H1 (cell line): ENCODE results near the gene KLHDC8B. TPM values are rescaled to one million over a fixed set of nuclear protein-coding genes. Genes with fewer than 3 reads are reported as not detected.
A peak's percentile ranks its signal among the peaks of the same experiment; 100 is the strongest.

Source experiments
- CTCF ChIA-PET: fragments of 300-600 bp; sonication (Branson Sonifier 250); formaldehyde crosslinking; loops from one replicate; lab custom pipeline; 2021; ENCODE audit not compliant: partially characterized antibody; lab: Charles Lee
- POLR2A ChIA-PET: fragments of 300-600 bp; sonication (Branson Sonifier 250); formaldehyde crosslinking; loops from one replicate; lab custom pipeline; 2021; ENCODE audit warnings: inconsistent platforms; ENCODE audit not compliant: partially characterized antibody; lab: Charles Lee
- DNase-seq, 2 experiments: peaks; one replicate each; pipeline versions ENCODE4 v3.0.0 to v3.0.0-alpha.2; 2010 to 2022; ENCODE audit warnings: low spot score in 2 of 2, low read depth in 1 of 2, mixed read lengths in 1 of 2
- FAIRE-seq: peaks from 2 replicates; lab custom pipeline; 2011; peaks lifted over from hg19 to GRCh38; lab: Jason Lieb, UNC
- H2AFZ ChIP-seq: 2 replicates; pipeline ENCODE4 v1.8.1; 2012; ENCODE audit warnings: low read length, inconsistent platforms
- H2AK5ac ChIP-seq: 2 replicates; pipeline ENCODE4 v1.6.1; 2013; ENCODE audit warnings: low read depth, low read length
- H2BK120ac ChIP-seq: replicated peaks from 2 replicates; pipeline ENCODE3; 2013; ENCODE audit warnings: low read depth, low read length, inconsistent platforms
- H2BK12ac ChIP-seq: 2 replicates; pipeline ENCODE4 v1.6.1; 2013; ENCODE audit warnings: low read depth, low read length
- H2BK15ac ChIP-seq: 2 replicates; pipeline ENCODE4 v1.6.1; 2013; ENCODE audit warnings: low read length
- H2BK20ac ChIP-seq: 2 replicates; pipeline ENCODE4 v1.6.1; 2013; ENCODE audit warnings: low read length
- H2BK5ac ChIP-seq: 2 replicates; pipeline ENCODE4 v1.6.1; 2013; ENCODE audit warnings: low read depth, low read length
- H3K14ac ChIP-seq: 2 replicates; pipeline ENCODE4 v1.6.1; 2013; ENCODE audit warnings: inconsistent platforms; ENCODE audit not compliant: insufficient read length
- H3K18ac ChIP-seq: 2 replicates; pipeline ENCODE4 v1.6.1; 2013; ENCODE audit warnings: low read length; ENCODE audit errors: extremely low read depth
- H3K23ac ChIP-seq: 2 replicates; pipeline ENCODE4 v1.6.1; 2013; ENCODE audit warnings: inconsistent platforms; ENCODE audit not compliant: insufficient read length
- H3K23me2 ChIP-seq: 2 replicates; pipeline ENCODE4 v1.6.1; 2013; ENCODE audit warnings: low read depth, low read length
- H3K27ac ChIP-seq: 2 replicates; pipeline ENCODE4 v1.6.1; 2011; ENCODE audit warnings: low read depth, low read length, inconsistent platforms
- H3K27me3 ChIP-seq, 4 experiments: replicated peaks in 1 of 4; 1 replicate in 1 of 4; 2 replicates in 3 of 4; pipeline versions ENCODE4 v1.6.1 to v1.8.1; 2011 to 2013; ENCODE audit warnings: low read length in 3 of 4, mild to moderate bottlenecking in 3 of 4, inconsistent platforms in 2 of 4, mixed read lengths in 2 of 4, moderate library complexity in 1 of 4; ENCODE audit not compliant: control insufficient read depth in 3 of 4, insufficient read depth in 3 of 4; ENCODE audit errors: extremely low read depth in 1 of 4
- H3K36me3 ChIP-seq, 4 experiments: 2 replicates each; pipeline versions ENCODE4 v1.6.1 to v1.8.1; 2011 to 2013; ENCODE audit warnings: mild to moderate bottlenecking in 4 of 4, low read length in 3 of 4, moderate library complexity in 2 of 4, control low read depth in 1 of 4, inconsistent platforms in 1 of 4; ENCODE audit not compliant: insufficient read depth in 4 of 4, control insufficient read depth in 2 of 4
- H3K4ac ChIP-seq: replicated peaks from 2 replicates; pipeline ENCODE3; 2013; ENCODE audit warnings: low read length, low read depth, mixed read lengths, inconsistent platforms; ENCODE audit not compliant: insufficient read length
- H3K4me1 ChIP-seq, 4 experiments: replicated peaks in 1 of 4; 1 replicate in 1 of 4; 2 replicates in 3 of 4; pipeline versions ENCODE4 v1.6.1 to v1.8.1; 2011 to 2013; ENCODE audit warnings: low read length in 3 of 4, inconsistent platforms in 2 of 4, mixed read lengths in 1 of 4; ENCODE audit not compliant: insufficient read depth in 4 of 4, control insufficient read depth in 3 of 4
- H3K4me2 ChIP-seq, 2 experiments: 2 replicates each; pipeline versions ENCODE4 v1.6.1 to v1.8.1; 2011 to 2013; ENCODE audit warnings: low read depth in 2 of 2, low read length in 2 of 2, control low read depth in 1 of 2, inconsistent platforms in 1 of 2, mild to moderate bottlenecking in 1 of 2; ENCODE audit not compliant: insufficient read depth in 1 of 2
- H3K4me3 ChIP-seq, 4 experiments: fragments of 200-600, 300-600 bp in 1 of 4; sonication (generic), shearing (Covaris generic), sonication (Bioruptor Twin) in 1 of 4; 2 replicates each; pipeline versions ENCODE4 v1.5.1 to v1.8.1; 2011 to 2016; ENCODE audit warnings: low read length in 4 of 4, low read depth in 3 of 4, control low read depth in 2 of 4, inconsistent platforms in 2 of 4, mild to moderate bottlenecking in 2 of 4, mixed read lengths in 1 of 4, moderate library complexity in 1 of 4; ENCODE audit not compliant: insufficient read depth in 2 of 4; ENCODE audit errors: extremely low read depth in 1 of 4
- H3K56ac ChIP-seq: replicated peaks from 2 replicates; pipeline ENCODE3; 2013; ENCODE audit warnings: low read depth, mild to moderate bottlenecking, mixed read lengths, low read length, inconsistent platforms; ENCODE audit not compliant: insufficient read length
- H3K79me1 ChIP-seq: 2 replicates; pipeline ENCODE4 v1.6.1; 2013; ENCODE audit warnings: low read depth, low read length, control low read depth
- H3K79me2 ChIP-seq, 2 experiments: 2 replicates each; pipeline versions ENCODE4 v1.6.1 to v1.8.1; 2012 to 2013; ENCODE audit warnings: low read length in 2 of 2, mild to moderate bottlenecking in 2 of 2, inconsistent platforms in 1 of 2; ENCODE audit not compliant: insufficient read depth in 2 of 2, control insufficient read depth in 1 of 2
- H3K9ac ChIP-seq, 4 experiments: replicated peaks in 1 of 4; 1 replicate in 1 of 4; 2 replicates in 3 of 4; pipeline versions ENCODE4 v1.6.1 to v1.8.1; 2011 to 2013; ENCODE audit warnings: low read depth in 3 of 4, low read length in 3 of 4, control low read depth in 2 of 4, mild to moderate bottlenecking in 2 of 4, moderate library complexity in 2 of 4, inconsistent platforms in 1 of 4; ENCODE audit errors: extremely low read depth in 1 of 4
- H3K9me3 ChIP-seq, 2 experiments: 2 replicates each; pipeline versions ENCODE4 v1.6.1 to v1.8.1; 2012 to 2013; ENCODE audit warnings: mild to moderate bottlenecking in 2 of 2, moderate library complexity in 2 of 2, control low read depth in 1 of 2, inconsistent platforms in 1 of 2, low read depth in 1 of 2, low read length in 1 of 2, mixed read lengths in 1 of 2; ENCODE audit not compliant: insufficient read depth in 2 of 2
- H4K20me1 ChIP-seq, 2 experiments: replicated peaks in 1 of 2; 2 replicates each; pipeline versions ENCODE3 to v1.8.1; 2011 to 2013; ENCODE audit warnings: inconsistent platforms in 2 of 2, low read length in 2 of 2, mild to moderate bottlenecking in 1 of 2; ENCODE audit not compliant: insufficient read depth in 2 of 2, control insufficient read depth in 1 of 2
- H4K5ac ChIP-seq: 2 replicates; pipeline ENCODE4 v1.6.1; 2013; ENCODE audit warnings: low read length, low read depth, mixed read lengths, inconsistent platforms; ENCODE audit not compliant: insufficient read length
- H4K8ac ChIP-seq: 2 replicates; pipeline ENCODE4 v1.8.0; 2013; ENCODE audit warnings: mild to moderate bottlenecking, moderate library complexity, low read length, inconsistent platforms; ENCODE audit not compliant: insufficient read depth; ENCODE audit errors: extremely low read depth
- H4K91ac ChIP-seq: replicated peaks from 2 replicates; pipeline ENCODE3; 2013; ENCODE audit warnings: low read length, mixed read lengths, inconsistent platforms; ENCODE audit not compliant: insufficient read length
- ASH2L ChIP-seq: fragments of 200-600, 300-600 bp; sonication (generic); IDR thresholded peaks from one replicate; pipeline ENCODE4 v1.7.1; 2017; ENCODE audit warnings: low read length
- MAFK ChIP-seq: IDR thresholded peaks from 2 replicates; pipeline ENCODE4 v1.6.1; 2012; ENCODE audit warnings: low read depth, mild to moderate bottlenecking, improper control_type of control experiment, low read length
- SIN3A ChIP-seq, 2 experiments: IDR thresholded peaks in 1 of 2; conservative IDR thresholded peaks in 1 of 2; 2 replicates each; pipeline ENCODE4 v1.6.1; 2011 to 2012; ENCODE audit warnings: low read length in 2 of 2, improper control_type of control experiment in 1 of 2, low read depth in 1 of 2, mild to moderate bottlenecking in 1 of 2
- WGBS, 2 experiments: shearing (Covaris generic) in 1 of 2; methylation state at CpG; one replicate each; pipeline versions ENCODE4 v1.1.6 to v1.1.7; 2013 to 2015; ENCODE audit warnings: low lambda C conversion rate in 2 of 2, mixed read lengths in 2 of 2, inconsistent platforms in 1 of 2, low coverage in 1 of 2, missing lambda C conversion rate in 1 of 2; ENCODE audit not compliant: insufficient replicate concordance in 2 of 2, insufficient coverage in 1 of 2, insufficient read length in 1 of 2; ENCODE audit errors: extremely low coverage in 1 of 2, missing lambda C conversion rate in 1 of 2; 5-methylcytosine and 5-hydroxymethylcytosine counted together
- polyA plus RNA-seq, 7 experiments: library from polyadenylated mRNA; depleted of rRNA in 3 of 7; stranded (reverse) in 5 of 7; unstranded in 2 of 7; fragments of >200 nt in 5 of 7; fragments of 200-250 nt in 2 of 7; gene quantifications; 1 replicate in 5 of 7; 2 replicates in 1 of 7; 4 replicates in 1 of 7; pipeline versions ENCODE4 v1.2.1 to v1.2.3, GENCODE V29; 2011 to 2013; ENCODE audit warnings: missing spikeins in 2 of 7, mixed read lengths in 2 of 7
- total RNA-seq: library from RNA; stranded (reverse); fragmentation: NEBNext Ultra II Directional; extraction: Animal tissue kit (Norgen Biotek cat#: 25700); gene quantifications from 2 replicates; pipeline ENCODE4 v1.2.1, GENCODE V29; 2021

KLHDC8B gene
- total and polyA plus RNA-seq, 2 of the 8 experiments (the other 6 are each of a cell fraction or from before 2014, with no cell fraction given) = 15.8 to 21.3 TPM

- FAIRE-seq = no peak
Observed at GRCh38 chr3:49173116-49173791, 1.9 kb downstream of the KLHDC8B start.

More at GRCh38 chr3:49173116-49173791, 1.9 kb downstream of the KLHDC8B start:
- 68% methylated on average over 3 of the region's 3 CpGs; no CpG with 5 or more reads in 1 of the 2 experiments for WGBS, 2 experiments
- CTCF ChIA-PET = interaction anchor here (0.7 to 1.8 kb wide), 7 partner anchors 14 to 105 kb away, joined by 3 to 5 read pairs (median 4); partner anchors contain the start of gene USP19
- TF ChIP-seq MAFK (no peak), SIN3A (conservative IDR thresholded peaks at IDR 0.05 in 1 of 2, IDR thresholded peaks at IDR 0.05 in 1 of 2; ENCODE audit: low read depth in 1 of 2, low read length in 2 of 2) (0 out of 4 replicates have a peak, but pooled peaks of 1 of the 2 experiments have one; percentile 43), ASH2L (peak; percentile 24)
- H4K91ac ChIP-seq = peak overlapping the region; percentile 47
- H2BK5ac ChIP-seq = no peak overlapping the region; the same call in 1 of the 2 replicates
- H2AK5ac ChIP-seq = no peak overlapping the region
- H3K4me3 ChIP-seq = peak overlapping the region in 2 of 4 experiments; percentile 5 to 28; a peak in 3 of 8 replicates
- H3K27me3 ChIP-seq = no peaks in the 10 kb centered on the region; a peak in 1 of 7 replicates
- H4K20me1 ChIP-seq = no peaks in the 10 kb centered on the region
- peak overlapping the region in 2 of 4 experiments; percentile 10 to 38; a peak in 3 of 7 replicates for H3K9ac ChIP-seq
- H3K36me3 ChIP-seq = no peaks in the 10 kb centered on the region
- H3K79me1 ChIP-seq = no peaks in the 10 kb centered on the region
- H2AFZ ChIP-seq = no peak overlapping the region
- DNase-seq = peak in 1 of 2 experiments; percentile 56
- peaks cover 0 to 22% (median 13%) of the 10 kb centered on the region in 4 experiments; a peak in 6 of 7 replicates for H3K4me1 ChIP-seq
- no peak overlapping the region for H3K56ac ChIP-seq
- no peaks in the 10 kb centered on the region for H3K9me3 ChIP-seq
- peak overlapping the region; percentile 21; the same call in 1 of the 2 replicates for H3K27ac ChIP-seq
- no peak overlapping the region for H2BK120ac ChIP-seq
- POLR2A ChIA-PET = interaction anchor here (0.6 to 1.2 kb wide), 7 partner anchors 9 to 142 kb away, joined by 3 read pairs; partner anchors contain the start of gene QRICH1
- no peak overlapping the region for H3K14ac ChIP-seq
- H3K79me2 ChIP-seq = no peaks in the 10 kb centered on the region
- no peak overlapping the region for H3K23ac ChIP-seq
- no peak overlapping the region; the same call in 1 of the 2 replicates for H4K8ac ChIP-seq
- H3K4ac ChIP-seq = no peak overlapping the region
- H3K18ac ChIP-seq = no peak overlapping the region
- no peak overlapping the region for H4K5ac ChIP-seq
- no peak overlapping the region for H2BK20ac ChIP-seq
- H3K23me2 ChIP-seq = peaks cover 7% of the 10 kb centered on the region
- peak overlapping the region; percentile 64 to 92 for H3K4me2 ChIP-seq
- H2BK15ac ChIP-seq = no peak overlapping the region
- peak overlapping the region; percentile 5; the same call in 1 of the 2 replicates for H2BK12ac ChIP-seq
